Activated B cell treated with CpG ODN at 0.5 μM for 24 hours (primary cell): Measurements from ENCODE around the gene SPDYA. TPM values are rescaled to one million over a fixed set of nuclear protein-coding genes. Genes with fewer than 3 reads are reported as not detected.
"Not testable (repeated sequence)": the region's sequence is repeated elsewhere in the genome, so short reads cannot be mapped to it uniquely, and the experiment has no call there.

Experiments used
- ATAC-seq: fragments of 200-7000 bp; cut with Tn5 transposase; one replicate; pipeline ENCODE4 v1.10.0; 2021; ENCODE audit warnings: low read depth, mild to moderate bottlenecking, moderate library complexity
- CTCF ChIA-PET: fragments of 350-600 bp; sonication (Branson Sonifier 250); formaldehyde crosslinking; loops from one replicate; lab custom pipeline; 2021; ENCODE audit warnings: antibody characterized with exemption; lab: Charles Lee
- POLR2A ChIA-PET: fragments of 350-600 bp; sonication (Branson Sonifier 250); formaldehyde crosslinking; loops from one replicate; lab custom pipeline; 2021; ENCODE audit warnings: antibody characterized with exemption; lab: Charles Lee
- DNase-seq: peaks from one replicate; pipeline ENCODE4 v3.0.0; 2022
- H3K27ac Mint-ChIP-seq: one replicate; pipeline ENCODE4 v1.8.0; 2020; ENCODE audit warnings: mixed read lengths
- H3K27me3 Mint-ChIP-seq: one replicate; pipeline ENCODE4 v1.8.0; 2021; ENCODE audit warnings: mixed read lengths
- H3K36me3 Mint-ChIP-seq: one replicate; pipeline ENCODE4 v1.8.0; 2021; ENCODE audit warnings: low read depth, mixed read lengths
- H3K4me1 Mint-ChIP-seq: one replicate; pipeline ENCODE4 v1.8.0; 2021; ENCODE audit warnings: mixed read lengths
- H3K4me3 Mint-ChIP-seq: one replicate; pipeline ENCODE4 v1.8.0; 2020; ENCODE audit warnings: mild to moderate bottlenecking, mixed read lengths
- H3K9me3 Mint-ChIP-seq: one replicate; pipeline ENCODE4 v1.8.0; 2020; ENCODE audit warnings: mixed read lengths
- intact Hi-C: fragments of 100-400 bp; cut with micrococcal nuclease; formaldehyde crosslinking; loops from one replicate; pipeline ENCODE4 v1.15.1; 2024
- total RNA-seq: library from RNA; stranded (reverse); gene quantifications from 2 replicates; pipeline ENCODE4 v1.2.3, GENCODE V29; 2022
- TF ChIP-seq, protein P1 (sequence below): fragments of 200-600 bp; IDR thresholded peaks from one replicate; pipeline ENCODE4 v1.8.0; 2022; ENCODE audit warnings: antibody characterized with exemption, mild to moderate bottlenecking

SPDYA gene
- total RNA-seq, 1 donor from 2014 or later, result 1.6 TPM

DNA sequence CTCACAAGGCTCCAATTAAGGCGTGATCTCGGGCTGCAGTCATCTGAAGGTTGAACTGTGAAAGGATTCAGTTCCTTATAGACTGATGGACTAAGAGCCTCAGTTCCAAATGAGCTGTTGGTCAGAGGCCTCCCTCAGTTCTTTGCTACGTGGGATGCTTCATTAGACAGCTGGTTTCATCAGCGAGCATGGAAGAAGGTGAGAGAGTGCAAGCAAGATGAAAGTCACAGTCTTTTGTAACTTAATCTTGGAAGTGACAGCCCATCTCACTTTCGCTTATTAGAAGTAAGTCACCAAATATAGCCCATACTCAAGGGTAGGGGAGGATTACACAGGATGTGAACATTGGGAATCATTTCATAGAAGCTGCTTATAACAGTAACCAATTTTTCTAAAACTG lies 32.2 kb upstream of the SPDYA start:
- Mint-ChIP-seq H3K9me3 (no peaks in the 10 kb centered on the region), H3K27ac (peak overlapping the region; percentile 16), H3K27me3 (no peaks in the 10 kb centered on the region), H3K4me3 (no peak overlapping the region), H3K36me3 (peaks cover 62% of the 10 kb centered on the region), H3K4me1 (peaks cover 26% of the 10 kb centered on the region)
- ChIA-PET POLR2A (no interaction called here), CTCF (interaction anchor here (1.3 kb wide), 1 partner anchor 184 kb away, joined by 3 read pairs; no protein-coding TSS in a partner anchor)
- no peak for ATAC-seq
- TF ChIP-seq, protein P1, sequence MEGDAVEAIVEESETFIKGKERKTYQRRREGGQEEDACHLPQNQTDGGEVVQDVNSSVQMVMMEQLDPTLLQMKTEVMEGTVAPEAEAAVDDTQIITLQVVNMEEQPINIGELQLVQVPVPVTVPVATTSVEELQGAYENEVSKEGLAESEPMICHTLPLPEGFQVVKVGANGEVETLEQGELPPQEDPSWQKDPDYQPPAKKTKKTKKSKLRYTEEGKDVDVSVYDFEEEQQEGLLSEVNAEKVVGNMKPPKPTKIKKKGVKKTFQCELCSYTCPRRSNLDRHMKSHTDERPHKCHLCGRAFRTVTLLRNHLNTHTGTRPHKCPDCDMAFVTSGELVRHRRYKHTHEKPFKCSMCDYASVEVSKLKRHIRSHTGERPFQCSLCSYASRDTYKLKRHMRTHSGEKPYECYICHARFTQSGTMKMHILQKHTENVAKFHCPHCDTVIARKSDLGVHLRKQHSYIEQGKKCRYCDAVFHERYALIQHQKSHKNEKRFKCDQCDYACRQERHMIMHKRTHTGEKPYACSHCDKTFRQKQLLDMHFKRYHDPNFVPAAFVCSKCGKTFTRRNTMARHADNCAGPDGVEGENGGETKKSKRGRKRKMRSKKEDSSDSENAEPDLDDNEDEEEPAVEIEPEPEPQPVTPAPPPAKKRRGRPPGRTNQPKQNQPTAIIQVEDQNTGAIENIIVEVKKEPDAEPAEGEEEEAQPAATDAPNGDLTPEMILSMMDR, result no peak
- no peak for DNase-seq
- intact Hi-C loops, result no loop called here

GRCh38 chr2:28779001-28779400 lies 31.6 kb upstream of the SPDYA start:
- no peak overlapping the region for H3K27ac Mint-ChIP-seq
- TF ChIP-seq, protein P1, result no peak
- ChIA-PET CTCF (no interaction called here), POLR2A (no interaction called here)
- no peaks in the 10 kb centered on the region for H3K9me3 Mint-ChIP-seq
- H3K27me3 Mint-ChIP-seq, result no peaks in the 10 kb centered on the region
- H3K4me1 Mint-ChIP-seq, result peaks cover 20% of the 10 kb centered on the region
- no peak for ATAC-seq
- intact Hi-C loops, result no loop called here
- DNase-seq, result no peak
- peaks cover 66% of the 10 kb centered on the region for H3K36me3 Mint-ChIP-seq
- H3K4me3 Mint-ChIP-seq, result no peak overlapping the region

DNA sequence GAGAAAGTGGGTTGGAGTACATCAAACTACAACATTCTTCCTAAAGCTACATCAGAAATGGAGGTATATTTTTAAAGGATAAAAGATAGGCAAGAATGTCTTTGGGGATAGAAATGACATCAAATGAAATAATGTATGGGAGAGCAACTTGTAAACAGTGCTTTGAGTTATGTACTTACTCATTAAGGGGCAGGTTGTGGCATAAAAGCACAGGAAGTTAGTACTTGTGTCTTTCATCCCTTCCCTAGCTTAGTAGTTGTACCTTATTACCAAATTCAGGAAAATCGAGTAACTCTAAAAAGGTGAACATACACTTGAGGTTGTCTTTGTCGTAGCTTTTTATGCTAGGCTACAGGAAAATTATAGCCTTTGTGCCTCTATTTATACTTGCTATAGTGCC lies 30.1 kb upstream of the SPDYA start:
- Mint-ChIP-seq H3K4me3 (no peak overlapping the region), H3K9me3 (no peaks in the 10 kb centered on the region), H3K27ac (no peak overlapping the region), H3K36me3 (peaks cover 72% of the 10 kb centered on the region), H3K4me1 (peaks cover 10% of the 10 kb centered on the region), H3K27me3 (no peaks in the 10 kb centered on the region)
- intact Hi-C loops, result no loop called here
- no peak for ATAC-seq
- POLR2A ChIA-PET, result no interaction called here
- CTCF ChIA-PET, result no interaction called here
- TF ChIP-seq, protein P1, result no peak
- no peak for DNase-seq

GRCh38 chr2:28782423-28782822 lies 28.2 kb upstream of the SPDYA start:
- Mint-ChIP-seq H3K36me3 (peaks cover 70% of the 10 kb centered on the region), H3K4me3 (no peak overlapping the region), H3K9me3 (no peaks in the 10 kb centered on the region), H3K4me1 (peaks cover 4% of the 10 kb centered on the region), H3K27ac (no peak overlapping the region), H3K27me3 (no peaks in the 10 kb centered on the region)
- CTCF ChIA-PET, result no interaction called here
- TF ChIP-seq, protein P1, result no peak
- ATAC-seq (no peak), DNase-seq (no peak)
- intact Hi-C loops, result no loop called here
- POLR2A ChIA-PET, result no interaction called here

DNA sequence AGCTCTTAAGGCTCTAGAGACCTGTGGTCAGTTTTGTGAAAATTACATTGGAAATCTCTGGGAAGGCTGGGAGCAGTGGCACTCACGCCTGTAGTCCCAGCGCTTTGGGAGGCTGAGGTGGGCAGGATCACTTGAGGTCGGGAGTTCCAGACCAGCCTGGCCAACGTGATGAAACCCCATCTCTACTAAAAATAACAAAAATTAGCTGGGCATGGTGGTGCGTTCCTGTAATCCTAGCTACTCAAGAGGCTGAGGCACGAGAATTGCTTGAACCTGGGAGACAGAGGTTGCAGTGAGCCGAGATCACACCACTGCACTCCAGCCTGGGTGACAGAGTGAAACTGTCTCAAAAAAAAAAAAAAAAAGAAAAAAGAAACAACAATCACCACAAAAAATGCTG lies 26.1 kb upstream of the SPDYA start:
- H3K9me3 Mint-ChIP-seq, H3K4me3 Mint-ChIP-seq, intact Hi-C loops, POLR2A ChIA-PET, ATAC-seq, H3K4me1 Mint-ChIP-seq, H3K27ac Mint-ChIP-seq, DNase-seq, H3K27me3 Mint-ChIP-seq: not testable (repeated sequence)
- H3K36me3 Mint-ChIP-seq, result peaks cover 72% of the 10 kb centered on the region
- CTCF ChIA-PET, result interaction anchor here (1.4 kb wide), 1 partner anchor 190 kb away, joined by 5 read pairs; no protein-coding TSS in a partner anchor

DNA sequence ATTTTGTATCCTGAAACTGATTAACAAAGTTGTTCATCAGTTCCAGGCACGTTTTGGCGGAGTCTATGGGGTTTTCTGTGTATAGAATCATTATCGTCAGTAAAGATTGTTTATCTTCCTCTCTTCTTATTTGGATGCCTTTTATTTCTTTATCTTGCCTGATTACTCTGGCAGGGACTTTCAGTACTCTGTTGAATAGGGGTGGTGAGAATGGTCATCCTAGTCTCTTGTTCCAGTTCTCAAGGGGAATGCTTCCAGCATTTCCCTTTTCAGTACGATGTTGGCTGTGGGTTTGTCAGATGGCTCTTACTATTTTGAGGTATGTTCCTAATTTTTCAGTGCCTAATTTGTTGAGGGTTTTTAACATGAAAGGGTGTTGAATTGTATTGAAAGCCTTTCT lies 14.0 kb upstream of the SPDYA start:
- Mint-ChIP-seq H3K9me3 (no peaks in the 10 kb centered on the region), H3K36me3 (peaks cover 80% of the 10 kb centered on the region), H3K4me3 (no peak overlapping the region), H3K4me1 (no peaks in the 10 kb centered on the region), H3K27ac (no peak overlapping the region), H3K27me3 (no peaks in the 10 kb centered on the region)
- CTCF ChIA-PET, result no interaction called here
- TF ChIP-seq, protein P1, result no peak
- DNase-seq (no peak), ATAC-seq (no peak)
- intact Hi-C loops, result no loop called here
- POLR2A ChIA-PET, result no interaction called here
